GM23248 (cell line): ENCODE results near the gene FAM163A. TPM values are rescaled to one million over a fixed set of nuclear protein-coding genes. Genes with fewer than 3 reads are reported as not detected.

Source experiments
- DNase-seq: peaks from one replicate; pipeline ENCODE4 v3.0.0-alpha.2; 2015
- H2AFZ ChIP-seq: fragments of 200-600 bp; sonication (generic); 2 replicates; pipeline ENCODE4 v1.6.1; 2016; ENCODE audit warnings: antibody characterized with exemption
- H3F3A ChIP-seq: fragments of 200-600 bp; sonication (generic); 2 replicates; pipeline ENCODE4 v1.6.1; 2016; ENCODE audit warnings: mild to moderate bottlenecking, antibody characterized with exemption, mixed run types; ENCODE audit not compliant: insufficient read depth
- H3K27ac ChIP-seq: fragments of 200-600 bp; sonication (generic); 2 replicates; pipeline ENCODE4 v1.5.1; 2016; ENCODE audit warnings: mild to moderate bottlenecking
- H3K27me3 ChIP-seq: fragments of 200-600 bp; sonication (generic); replicated peaks from 2 replicates; pipeline ENCODE4 v1.6.1; 2016; ENCODE audit warnings: mild to moderate bottlenecking; ENCODE audit not compliant: insufficient read depth
- H3K36me3 ChIP-seq: fragments of 200-600 bp; sonication (generic); 2 replicates; pipeline ENCODE4 v1.6.1; 2016; ENCODE audit warnings: low read depth, mild to moderate bottlenecking
- H3K4me1 ChIP-seq: fragments of 200-600 bp; sonication (generic); 2 replicates; pipeline ENCODE4 v1.6.1; 2016; ENCODE audit warnings: mild to moderate bottlenecking; ENCODE audit not compliant: insufficient read depth
- H3K4me2 ChIP-seq: fragments of 200-600 bp; sonication (generic); one replicate; pipeline ENCODE4 v1.6.1; 2016; ENCODE audit warnings: mild to moderate bottlenecking; ENCODE audit not compliant: unreplicated experiment
- H3K4me3 ChIP-seq: fragments of 200-600 bp; sonication (generic); 2 replicates; pipeline ENCODE4 v1.5.1; 2016; ENCODE audit warnings: mild to moderate bottlenecking
- H3K79me2 ChIP-seq: fragments of 200-600 bp; sonication (generic); 2 replicates; pipeline ENCODE4 v1.6.1; 2016; ENCODE audit warnings: mild to moderate bottlenecking; ENCODE audit not compliant: insufficient read depth
- H3K9ac ChIP-seq: fragments of 200-600 bp; sonication (generic); 2 replicates; pipeline ENCODE4 v1.6.1; 2016; ENCODE audit warnings: mild to moderate bottlenecking
- H3K9me2 ChIP-seq: fragments of 200-600 bp; sonication (generic); 2 replicates; pipeline ENCODE4 v1.6.1; 2016; ENCODE audit warnings: mixed run types, mild to moderate bottlenecking, moderate library complexity; ENCODE audit not compliant: insufficient read depth
- H3K9me3 ChIP-seq: fragments of 200-600 bp; sonication (generic); one replicate; pipeline ENCODE4 v1.6.1; 2017; ENCODE audit warnings: low read depth
- H4K20me1 ChIP-seq: fragments of 200-600 bp; sonication (generic); 2 replicates; pipeline ENCODE4 v1.6.0; 2016; ENCODE audit not compliant: insufficient read depth
- EZH2 ChIP-seq: fragments of 200-600 bp; sonication (generic); IDR thresholded peaks from 2 replicates; pipeline ENCODE4 v1.6.1; 2018; ENCODE audit warnings: antibody characterized with exemption, mild to moderate bottlenecking; ENCODE audit not compliant: insufficient read depth, poor library complexity, severe bottlenecking
- EZH2phosphoT487 ChIP-seq: fragments of 200-600 bp; sonication (generic); IDR thresholded peaks from 2 replicates; pipeline ENCODE4 v1.6.1; 2018; ENCODE audit warnings: antibody characterized with exemption, moderate library complexity, mild to moderate bottlenecking, low read depth; ENCODE audit not compliant: insufficient read depth
- WGBS, 2 experiments: methylation state at CpG; one replicate each; pipeline ENCODE4 v1.1.6; 2015 to 2017; ENCODE audit warnings: low lambda C conversion rate in 2 of 2, low coverage in 1 of 2; ENCODE audit errors: missing lambda C conversion rate in 2 of 2; 5-methylcytosine and 5-hydroxymethylcytosine counted together
- in situ Hi-C: fragments of 300-500 bp; cut with MboI; formaldehyde crosslinking; loops from 2 replicates; pipeline ENCODE4 v1.15.0; 2020
- polyA plus RNA-seq: library from polyadenylated mRNA; unstranded; fragments of >200 nt; fragmentation: Nextera tagmentation; extraction: Ambion mirVana; gene quantifications from 2 replicates; pipeline ENCODE4 v1.2.1, GENCODE V29; 2016
- total RNA-seq: library from RNA; depleted of rRNA; stranded (reverse); fragments of >200 nt; shearing (Covaris generic); gene quantifications from 2 replicates; pipeline ENCODE4 v1.2.3, GENCODE V29; 2014

The FAM163A gene
- total and polyA plus RNA-seq, 2 experiments from 2014 or later = not detected

GRCh38 chr1:179773264-179773663 lies 30.2 kb downstream of the FAM163A start:
- TF ChIP-seq EZH2 = no peak
- no peak for TF ChIP-seq EZH2phosphoT487
- Histone ChIP-seq H3K27me3 (peaks cover 11% of the 10 kb centered on the region; the same call in 1 of the 2 replicates), H3K9me3 (no peaks in the 10 kb centered on the region), H3K9ac (no peak overlapping the region), H3K9me2 (no peaks in the 10 kb centered on the region), H3K79me2 (no peaks in the 10 kb centered on the region), H3K27ac (no peak overlapping the region), H2AFZ (no peak overlapping the region), H3F3A (no peaks in the 10 kb centered on the region), H3K4me2 (no peak overlapping the region), H4K20me1 (no peaks in the 10 kb centered on the region), H3K36me3 (no peaks in the 10 kb centered on the region), H3K4me3 (no peak overlapping the region), H3K4me1 (no peaks in the 10 kb centered on the region)
- WGBS, 2 experiments = 55 to 59% methylated on average over 4 of the region's 4 CpGs
- no peak for DNase-seq
- in situ Hi-C loops = no loop called here

DNA sequence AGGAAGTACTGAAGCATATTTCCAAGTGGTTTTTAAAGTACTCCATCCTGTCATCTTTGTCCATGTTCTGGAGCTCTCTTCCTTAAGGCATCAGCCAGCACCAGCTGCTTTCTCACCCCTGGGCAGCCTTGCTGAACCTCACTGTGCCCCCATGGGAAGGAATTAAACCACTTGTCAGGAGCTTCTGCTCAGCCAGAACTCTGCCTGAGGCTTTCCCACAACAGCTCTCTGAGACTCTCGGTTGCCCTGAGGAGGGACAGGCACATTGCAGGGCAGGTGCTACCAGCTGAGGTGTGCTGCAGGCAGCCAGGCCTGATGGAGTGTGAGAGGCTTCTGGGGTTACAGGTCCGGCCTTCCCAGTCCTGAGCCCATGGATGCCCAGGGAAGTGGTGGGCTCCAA lies 30.9 kb downstream of the FAM163A start:
- TF ChIP-seq EZH2 (no peak), EZH2phosphoT487 (no peak)
- WGBS, 2 experiments = 17 to 30% methylated on average over 2 of the region's 2 CpGs
- Histone ChIP-seq H3K27ac (no peak overlapping the region), H3K4me3 (no peak overlapping the region), H3K36me3 (no peaks in the 10 kb centered on the region), H3K9me3 (no peaks in the 10 kb centered on the region), H3K27me3 (peaks cover 14% of the 10 kb centered on the region), H3K9me2 (no peaks in the 10 kb centered on the region), H2AFZ (no peak overlapping the region), H3K4me2 (no peak overlapping the region), H3K4me1 (no peaks in the 10 kb centered on the region), H3K9ac (no peak overlapping the region), H4K20me1 (no peaks in the 10 kb centered on the region), H3K79me2 (no peaks in the 10 kb centered on the region), H3F3A (no peaks in the 10 kb centered on the region)
- in situ Hi-C loops = no loop called here
- DNase-seq = no peak

DNA sequence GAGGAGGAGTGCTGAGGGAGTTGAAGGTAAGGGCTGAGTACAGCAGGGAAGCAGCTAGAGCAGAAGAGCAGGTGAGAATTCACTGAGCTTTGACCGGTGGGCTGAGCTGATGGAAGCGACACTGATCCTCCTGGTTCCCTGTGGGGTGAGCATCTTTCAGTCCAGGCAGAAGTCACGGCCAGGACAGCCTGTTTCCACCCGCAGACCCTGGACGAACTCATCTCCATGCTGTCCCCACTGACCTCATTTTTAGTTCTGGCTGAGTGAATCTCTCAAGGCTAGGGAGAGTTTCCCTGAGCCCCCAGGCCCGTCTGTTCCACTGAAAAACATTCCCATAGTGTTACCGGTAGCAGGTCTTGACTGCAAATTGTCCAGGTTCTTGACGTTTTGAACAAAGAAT lies 31.5 kb downstream of the FAM163A start:
- in situ Hi-C loops = no loop called here
- Histone ChIP-seq H3F3A (no peaks in the 10 kb centered on the region), H3K4me3 (no peak overlapping the region), H3K4me2 (no peak overlapping the region), H3K4me1 (no peaks in the 10 kb centered on the region), H3K9ac (no peak overlapping the region), H3K27me3 (peaks cover 15% of the 10 kb centered on the region), H3K9me2 (no peaks in the 10 kb centered on the region), H3K27ac (no peak overlapping the region), H4K20me1 (no peaks in the 10 kb centered on the region), H3K36me3 (no peaks in the 10 kb centered on the region), H3K9me3 (no peaks in the 10 kb centered on the region), H2AFZ (no peak overlapping the region), H3K79me2 (no peaks in the 10 kb centered on the region)
- TF ChIP-seq EZH2phosphoT487 (no peak), EZH2 (no peak)
- DNase-seq = no peak
- WGBS, 2 experiments = 44 to 49% methylated on average over 8 of the region's 8 CpGs

- no peak overlapping the region for H2AFZ ChIP-seq
- no peak overlapping the region for H3K9ac ChIP-seq
- in situ Hi-C loops = no loop called here
- H3K27ac ChIP-seq = no peak overlapping the region
- no peak overlapping the region for H3K4me3 ChIP-seq
- 63 to 65% methylated on average over 6 of the region's 6 CpGs for WGBS, 2 experiments
- H3F3A ChIP-seq = no peaks in the 10 kb centered on the region
- TF ChIP-seq EZH2 (no peak), EZH2phosphoT487 (no peak)
- H3K36me3 ChIP-seq = no peaks in the 10 kb centered on the region
- no peaks in the 10 kb centered on the region for H3K9me2 ChIP-seq
- DNase-seq = no peak
- H3K27me3 ChIP-seq = peaks cover 19% of the 10 kb centered on the region
- no peak overlapping the region for H3K4me2 ChIP-seq
- no peaks in the 10 kb centered on the region for H3K4me1 ChIP-seq
- H3K9me3 ChIP-seq = no peaks in the 10 kb centered on the region
- H3K79me2 ChIP-seq = no peaks in the 10 kb centered on the region
- H4K20me1 ChIP-seq = no peaks in the 10 kb centered on the region
Observed at GRCh38 chr1:179775009-179775408, 31.9 kb downstream of the FAM163A start.

GRCh38 chr1:179776831-179777230 lies 33.7 kb downstream of the FAM163A start:
- Histone ChIP-seq H3K27ac (no peak overlapping the region), H3K4me3 (no peak overlapping the region), H3K4me2 (no peak overlapping the region), H3K4me1 (no peaks in the 10 kb centered on the region), H3K36me3 (no peaks in the 10 kb centered on the region), H3K9me3 (no peaks in the 10 kb centered on the region), H2AFZ (no peak overlapping the region), H4K20me1 (no peaks in the 10 kb centered on the region), H3K27me3 (peaks cover 24% of the 10 kb centered on the region), H3K9ac (no peak overlapping the region), H3K79me2 (no peaks in the 10 kb centered on the region), H3F3A (no peaks in the 10 kb centered on the region), H3K9me2 (no peaks in the 10 kb centered on the region)
- 68 to 80% methylated on average over 2 of the region's 2 CpGs for WGBS, 2 experiments
- TF ChIP-seq EZH2 = no peak
- no peak for TF ChIP-seq EZH2phosphoT487
- in situ Hi-C loops = no loop called here
- DNase-seq = no peak
